Measurements from ENCODE around the gene FBLN2. TPM values are rescaled to one million over a fixed set of nuclear protein-coding genes. Genes with fewer than 3 reads are reported as not detected.

FBLN2 gene
- total and polyA plus RNA-seq, 2 of the 13 experiments (the other 11 are each of a cell fraction or from before 2014, with no cell fraction given), result not detected

DNA sequence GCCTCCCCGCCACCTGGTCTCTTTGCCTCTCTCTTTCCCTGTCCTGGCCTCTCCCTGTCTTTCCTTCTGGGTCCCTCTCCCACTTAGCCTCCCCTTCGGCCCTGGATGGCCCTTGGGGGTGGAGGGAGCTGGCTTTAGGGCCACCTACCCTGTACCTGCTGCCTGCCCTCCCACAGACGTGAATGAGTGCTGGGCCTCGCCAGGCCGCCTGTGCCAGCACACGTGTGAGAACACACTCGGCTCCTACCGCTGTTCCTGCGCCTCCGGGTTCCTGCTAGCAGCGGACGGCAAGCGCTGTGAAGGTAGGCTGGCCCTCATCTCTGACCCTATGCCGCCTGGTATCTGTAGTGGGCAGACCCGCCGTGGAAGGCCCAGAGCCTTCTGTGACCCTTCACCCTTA is 80.7 kb downstream of the FBLN2 start:
- ATAC-seq (no peak), DNase-seq (ENCODE audit: low spot score) (no peak), FAIRE-seq (no peak)
- Histone ChIP-seq H3K4me3 (replicated peaks in 1 of 3; ENCODE audit: insufficient read depth in 1 of 3, low read depth in 2 of 3, low read length in 3 of 3) (no peak overlapping the region), H3K79me2 (ENCODE audit: insufficient read depth, low read length) (no peaks in the 10 kb centered on the region), H3K36me3 (replicated peaks in 1 of 2; ENCODE audit: control insufficient read depth in 1 of 2, insufficient read depth in 2 of 2, low read length in 2 of 2) (no peaks in the 10 kb centered on the region), H3K27ac (ENCODE audit: extremely low read length, insufficient read depth, low read length) (no peak overlapping the region), H3K9ac (ENCODE audit: insufficient read depth, low read depth, low read length) (no peak overlapping the region), H3K27me3 (ENCODE audit: control insufficient read depth in 1 of 2, insufficient read depth in 2 of 2, low read length in 2 of 2) (peaks cover 8 to 65% of the 10 kb centered on the region in 2 experiments; a peak in 4 of 5 replicates), H3K9me3 (ENCODE audit: low read length) (no peaks in the 10 kb centered on the region), H2AFZ (ENCODE audit: low read length) (no peak overlapping the region), H3K4me2 (ENCODE audit: low read depth, low read length) (no peak overlapping the region), H4K20me1 (ENCODE audit: insufficient read depth, low read length) (no peaks in the 10 kb centered on the region), H3K4me1 (ENCODE audit: insufficient read depth, low read length) (peaks cover 10% of the 10 kb centered on the region)
- intact Hi-C loops (cut with micrococcal nuclease; ENCODE audit: unreplicated experiment) (no loop called here), in situ Hi-C loops (cut with HindIII; ENCODE audit: extremely low pct_ligation_motif_present, low pct_unique_long_range_greater_than_20kb) (no loop called here)
- TF ChIP-seq NR2F6 (IDR thresholded peaks at IDR 0.05) (no peak), NR2F6 (CRISPR knock-in tag; IDR thresholded peaks at IDR 0.05) (no peak), ZSCAN21 (CRISPR knock-in tag; IDR thresholded peaks at IDR 0.05; ENCODE audit: borderline replicate concordance) (no peak), SIX1 (CRISPR knock-in tag; IDR thresholded peaks at IDR 0.05; ENCODE audit: borderline replicate concordance) (no peak), ZNF589 (CRISPR knock-in tag; conservative IDR thresholded peaks at IDR 0.05) (no peak), THYN1 (CRISPR knock-in tag; IDR thresholded peaks at IDR 0.05; ENCODE audit: borderline replicate concordance, low read depth) (no peak), MYNN (CRISPR knock-in tag; IDR thresholded peaks at IDR 0.05; ENCODE audit: low read depth) (no peak), NCOR1 (IDR thresholded peaks at IDR 0.05; ENCODE audit: borderline replicate concordance, low read length) (no peak), SP140L (CRISPR knock-in tag; IDR thresholded peaks at IDR 0.05; ENCODE audit: borderline replicate concordance) (no peak), MEIS2 (CRISPR knock-in tag; IDR thresholded peaks at IDR 0.05) (no peak), ESRRA (CRISPR knock-in tag; IDR thresholded peaks at IDR 0.05; ENCODE audit: low read depth) (no peak), ZGPAT (CRISPR knock-in tag; IDR thresholded peaks at IDR 0.05) (no peak)
- TF ChIP-seq, protein P1, sequence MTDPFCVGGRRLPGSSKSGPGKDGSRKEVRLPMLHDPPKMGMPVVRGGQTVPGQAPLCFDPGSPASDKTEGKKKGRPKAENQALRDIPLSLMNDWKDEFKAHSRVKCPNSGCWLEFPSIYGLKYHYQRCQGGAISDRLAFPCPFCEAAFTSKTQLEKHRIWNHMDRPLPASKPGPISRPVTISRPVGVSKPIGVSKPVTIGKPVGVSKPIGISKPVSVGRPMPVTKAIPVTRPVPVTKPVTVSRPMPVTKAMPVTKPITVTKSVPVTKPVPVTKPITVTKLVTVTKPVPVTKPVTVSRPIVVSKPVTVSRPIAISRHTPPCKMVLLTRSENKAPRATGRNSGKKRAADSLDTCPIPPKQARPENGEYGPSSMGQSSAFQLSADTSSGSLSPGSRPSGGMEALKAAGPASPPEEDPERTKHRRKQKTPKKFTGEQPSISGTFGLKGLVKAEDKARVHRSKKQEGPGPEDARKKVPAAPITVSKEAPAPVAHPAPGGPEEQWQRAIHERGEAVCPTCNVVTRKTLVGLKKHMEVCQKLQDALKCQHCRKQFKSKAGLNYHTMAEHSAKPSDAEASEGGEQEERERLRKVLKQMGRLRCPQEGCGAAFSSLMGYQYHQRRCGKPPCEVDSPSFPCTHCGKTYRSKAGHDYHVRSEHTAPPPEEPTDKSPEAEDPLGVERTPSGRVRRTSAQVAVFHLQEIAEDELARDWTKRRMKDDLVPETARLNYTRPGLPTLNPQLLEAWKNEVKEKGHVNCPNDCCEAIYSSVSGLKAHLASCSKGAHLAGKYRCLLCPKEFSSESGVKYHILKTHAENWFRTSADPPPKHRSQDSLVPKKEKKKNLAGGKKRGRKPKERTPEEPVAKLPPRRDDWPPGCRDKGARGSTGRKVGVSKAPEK (CRISPR knock-in tag; IDR thresholded peaks at IDR 0.05; ENCODE audit: borderline replicate concordance), result no peak
- TF ChIP-seq, protein P2, sequence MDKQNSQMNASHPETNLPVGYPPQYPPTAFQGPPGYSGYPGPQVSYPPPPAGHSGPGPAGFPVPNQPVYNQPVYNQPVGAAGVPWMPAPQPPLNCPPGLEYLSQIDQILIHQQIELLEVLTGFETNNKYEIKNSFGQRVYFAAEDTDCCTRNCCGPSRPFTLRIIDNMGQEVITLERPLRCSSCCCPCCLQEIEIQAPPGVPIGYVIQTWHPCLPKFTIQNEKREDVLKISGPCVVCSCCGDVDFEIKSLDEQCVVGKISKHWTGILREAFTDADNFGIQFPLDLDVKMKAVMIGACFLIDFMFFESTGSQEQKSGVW (CRISPR knock-in tag; IDR thresholded peaks at IDR 0.05; ENCODE audit: borderline replicate concordance), result no peak
- CTCF ChIA-PET (ENCODE audit: low intra/inter-chr PET ratio, low total read pairs), result no interaction called here
- POLR2A ChIA-PET, result no interaction called here
- no TSS peak for BruUV-seq (replicated peaks)
- WGBS (ENCODE audit: low lambda C conversion rate), result 32% methylated on average over 16 of the region's 16 CpGs

Measured in HepG2 (cell line).